ENCODE measurements around the gene SMR3A.

Gene SMR3A

DNA sequence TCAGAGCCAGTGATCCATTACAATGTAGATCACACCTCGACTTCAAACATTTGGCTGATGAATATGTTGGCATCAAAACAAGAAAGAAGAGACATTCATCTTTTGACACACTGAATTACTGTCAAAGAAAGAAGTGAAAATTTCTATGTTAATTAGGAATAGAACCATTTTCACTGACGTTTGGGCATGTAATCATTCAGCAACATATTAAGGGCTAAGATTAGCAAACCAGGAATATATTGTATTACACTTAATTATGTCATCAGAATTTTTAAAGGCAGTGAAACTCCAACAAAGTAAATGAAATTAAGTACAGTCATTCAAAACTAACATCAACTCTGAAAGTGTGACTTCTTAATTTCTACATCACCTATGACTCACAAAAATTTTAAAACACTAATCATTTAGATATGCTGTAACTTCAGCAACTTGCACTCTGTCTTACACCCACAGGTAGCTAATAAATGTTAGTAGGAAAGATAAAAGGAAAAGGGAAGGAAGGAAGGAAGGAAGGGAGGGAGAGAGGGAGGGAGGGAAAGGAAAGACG, 1.4 kb upstream of the SMR3A start:
- no peak overlapping the region for H2BK12ac ChIP-seq (ENCODE audit: low read length)
- no peak overlapping the region for H2BK15ac ChIP-seq (ENCODE audit: low read length)
- H3K27me3 ChIP-seq (ENCODE audit: control insufficient read depth in 3 of 3, insufficient read depth in 3 of 3, low read depth in 1 of 3, low read length in 3 of 3), result peaks cover 0 to 2% (median 0%) of the 10 kb centered on the region in 3 experiments
- no peaks in the 10 kb centered on the region for H3K79me1 ChIP-seq (ENCODE audit: low read depth, low read length)
- no peak overlapping the region for H3K4ac ChIP-seq (ENCODE audit: low read length)
- no peak overlapping the region for H3K9ac ChIP-seq (ENCODE audit: low read depth, low read length, poor library complexity)
- no peak overlapping the region for H2BK5ac ChIP-seq (ENCODE audit: low read length)
- H3K4me3 ChIP-seq (ENCODE audit: low read length in 2 of 2), result no peak overlapping the region
- no peak overlapping the region for H4K8ac ChIP-seq (ENCODE audit: low read depth, low read length)
- no peak overlapping the region for H3K18ac ChIP-seq (ENCODE audit: low read length)
- no peak overlapping the region for H4K91ac ChIP-seq (ENCODE audit: low read depth, low read length, poor library complexity)
- H3K9me3 ChIP-seq (replicated peaks in 1 of 2; ENCODE audit: control insufficient read depth in 2 of 2, insufficient read depth in 1 of 2, low read depth in 1 of 2, low read length in 2 of 2), result no peaks in the 10 kb centered on the region
- H3K14ac ChIP-seq (ENCODE audit: low read length), result no peak overlapping the region
- no peak overlapping the region for H3K23ac ChIP-seq (ENCODE audit: low read depth, low read length, poor library complexity)
- H2BK120ac ChIP-seq (ENCODE audit: low read depth, low read length), result no peak overlapping the region
- H2AFZ ChIP-seq (ENCODE audit: low read length), result no peak overlapping the region
- no peaks in the 10 kb centered on the region for H3K36me3 ChIP-seq (replicated peaks in 1 of 2; ENCODE audit: control insufficient read depth in 2 of 2, insufficient read depth in 2 of 2, low read length in 2 of 2)
- H3K4me2 ChIP-seq (ENCODE audit: insufficient read depth, low read length, poor library complexity, severe bottlenecking), result no peak overlapping the region
- no peak overlapping the region for H2AK5ac ChIP-seq (ENCODE audit: low read depth, low read length)
- no CpG with 5 or more reads among the region's 3 CpGs for WGBS, 2 donors (ENCODE audit: extremely low coverage in 2 of 2, insufficient read length in 2 of 2, insufficient replicate concordance in 1 of 2)
- H3K27ac ChIP-seq (replicated peaks; ENCODE audit: low read length), result no peak overlapping the region
- no peak for DNase-seq (ENCODE audit: low spot score)
- H3K4me1 ChIP-seq (ENCODE audit: control insufficient read depth in 2 of 2, insufficient read depth in 1 of 2, low read depth in 1 of 2, low read length in 2 of 2), result no peaks in the 10 kb centered on the region

DNA sequence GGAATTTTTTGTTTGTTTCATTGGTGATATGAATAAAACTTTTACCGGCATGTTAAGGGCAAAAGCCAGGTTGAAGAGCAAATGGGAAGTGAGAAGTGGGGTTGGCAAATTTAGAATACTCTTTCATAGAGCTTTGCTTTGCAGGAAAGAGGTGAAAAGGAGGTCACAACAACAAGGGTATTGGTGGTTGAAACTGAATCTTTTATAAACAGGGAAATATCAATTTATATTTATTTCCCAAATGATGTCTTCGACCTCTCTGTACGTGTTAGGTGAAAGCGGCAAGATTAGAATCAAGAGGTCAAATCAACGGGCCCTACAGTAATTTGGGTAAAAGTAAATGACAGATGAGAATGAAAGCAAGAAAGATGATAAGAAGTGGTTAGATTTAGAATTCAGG, 3.4 kb downstream of the SMR3A start:
- Histone ChIP-seq H3K36me3 (replicated peaks in 1 of 2; ENCODE audit: control insufficient read depth in 2 of 2, insufficient read depth in 2 of 2, low read length in 2 of 2) (no peaks in the 10 kb centered on the region), H3K4ac (ENCODE audit: low read length) (no peak overlapping the region), H2BK120ac (ENCODE audit: low read depth, low read length) (no peak overlapping the region), H3K27ac (replicated peaks; ENCODE audit: low read length) (no peak overlapping the region), H3K27me3 (ENCODE audit: control insufficient read depth in 3 of 3, insufficient read depth in 3 of 3, low read depth in 1 of 3, low read length in 3 of 3) (peaks cover 0 to 2% (median 0%) of the 10 kb centered on the region in 3 experiments), H3K9ac (ENCODE audit: low read depth, low read length, poor library complexity) (no peak overlapping the region), H2BK15ac (ENCODE audit: low read length) (no peak overlapping the region), H3K4me1 (ENCODE audit: control insufficient read depth in 2 of 2, insufficient read depth in 1 of 2, low read depth in 1 of 2, low read length in 2 of 2) (no peaks in the 10 kb centered on the region), H3K4me2 (ENCODE audit: insufficient read depth, low read length, poor library complexity, severe bottlenecking) (no peak overlapping the region), H3K23ac (ENCODE audit: low read depth, low read length, poor library complexity) (no peak overlapping the region), H4K8ac (ENCODE audit: low read depth, low read length) (no peak overlapping the region), H3K9me3 (replicated peaks in 1 of 2; ENCODE audit: control insufficient read depth in 2 of 2, insufficient read depth in 1 of 2, low read depth in 1 of 2, low read length in 2 of 2) (no peaks in the 10 kb centered on the region), H4K91ac (ENCODE audit: low read depth, low read length, poor library complexity) (no peak overlapping the region), H2AK5ac (ENCODE audit: low read depth, low read length) (no peak overlapping the region), H3K14ac (ENCODE audit: low read length) (no peak overlapping the region), H3K18ac (ENCODE audit: low read length) (no peak overlapping the region), H3K4me3 (ENCODE audit: low read length in 2 of 2) (no peak overlapping the region), H3K79me1 (ENCODE audit: low read depth, low read length) (no peaks in the 10 kb centered on the region), H2BK5ac (ENCODE audit: low read length) (no peak overlapping the region), H2AFZ (ENCODE audit: low read length) (no peak overlapping the region), H2BK12ac (ENCODE audit: low read length) (no peak overlapping the region)
- DNase-seq (ENCODE audit: low spot score), result no peak
- no CpG with 5 or more reads among the region's 5 CpGs for WGBS, 2 donors (ENCODE audit: extremely low coverage in 2 of 2, insufficient read length in 2 of 2, insufficient replicate concordance in 1 of 2)

DNA sequence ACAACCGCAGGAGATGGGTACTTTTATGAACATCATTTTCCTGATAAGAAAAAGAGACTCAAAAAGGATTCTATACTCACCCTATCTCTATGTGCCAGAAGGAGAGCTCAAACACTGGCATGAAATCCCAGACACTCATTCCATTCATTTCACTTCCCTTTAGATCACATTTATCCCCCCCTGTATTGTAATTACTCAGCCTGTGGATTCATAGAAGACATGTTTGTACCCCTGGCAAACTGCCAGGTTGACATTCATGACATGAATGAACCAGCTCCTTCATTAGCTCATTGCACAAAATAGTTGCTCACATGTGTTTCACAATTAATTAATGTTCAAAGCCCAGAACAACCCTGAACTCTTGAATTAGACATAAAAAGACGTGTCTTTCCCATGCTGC, 4.9 kb downstream of the SMR3A start:
- no peak overlapping the region for H3K4me2 ChIP-seq (ENCODE audit: insufficient read depth, low read length, poor library complexity, severe bottlenecking)
- H3K14ac ChIP-seq (ENCODE audit: low read length), result no peak overlapping the region
- WGBS, 2 donors (ENCODE audit: extremely low coverage in 2 of 2, insufficient read length in 2 of 2, insufficient replicate concordance in 1 of 2), result no CpG with 5 or more reads among the region's 2 CpGs
- H4K91ac ChIP-seq (ENCODE audit: low read depth, low read length, poor library complexity), result no peak overlapping the region
- H2BK12ac ChIP-seq (ENCODE audit: low read length), result no peak overlapping the region
- H3K4ac ChIP-seq (ENCODE audit: low read length), result no peak overlapping the region
- H2AFZ ChIP-seq (ENCODE audit: low read length), result no peak overlapping the region
- H3K36me3 ChIP-seq (replicated peaks in 1 of 2; ENCODE audit: control insufficient read depth in 2 of 2, insufficient read depth in 2 of 2, low read length in 2 of 2), result no peaks in the 10 kb centered on the region
- no peak overlapping the region for H3K27ac ChIP-seq (replicated peaks; ENCODE audit: low read length)
- no peak overlapping the region for H2AK5ac ChIP-seq (ENCODE audit: low read depth, low read length)
- H4K8ac ChIP-seq (ENCODE audit: low read depth, low read length), result no peak overlapping the region
- no peaks in the 10 kb centered on the region for H3K4me1 ChIP-seq (ENCODE audit: control insufficient read depth in 2 of 2, insufficient read depth in 1 of 2, low read depth in 1 of 2, low read length in 2 of 2)
- H3K23ac ChIP-seq (ENCODE audit: low read depth, low read length, poor library complexity), result no peak overlapping the region
- H3K9ac ChIP-seq (ENCODE audit: low read depth, low read length, poor library complexity), result no peak overlapping the region
- no peak for DNase-seq (ENCODE audit: low spot score)
- H3K4me3 ChIP-seq (ENCODE audit: low read length in 2 of 2), result no peak overlapping the region
- H3K27me3 ChIP-seq (ENCODE audit: control insufficient read depth in 3 of 3, insufficient read depth in 3 of 3, low read depth in 1 of 3, low read length in 3 of 3), result peaks cover 0 to 2% (median 0%) of the 10 kb centered on the region in 3 experiments
- H3K9me3 ChIP-seq (replicated peaks in 1 of 2; ENCODE audit: control insufficient read depth in 2 of 2, insufficient read depth in 1 of 2, low read depth in 1 of 2, low read length in 2 of 2), result no peaks in the 10 kb centered on the region
- H3K18ac ChIP-seq (ENCODE audit: low read length), result no peak overlapping the region
- no peaks in the 10 kb centered on the region for H3K79me1 ChIP-seq (ENCODE audit: low read depth, low read length)
- H2BK120ac ChIP-seq (ENCODE audit: low read depth, low read length), result no peak overlapping the region
- H2BK5ac ChIP-seq (ENCODE audit: low read length), result no peak overlapping the region
- H2BK15ac ChIP-seq (ENCODE audit: low read length), result no peak overlapping the region

DNA sequence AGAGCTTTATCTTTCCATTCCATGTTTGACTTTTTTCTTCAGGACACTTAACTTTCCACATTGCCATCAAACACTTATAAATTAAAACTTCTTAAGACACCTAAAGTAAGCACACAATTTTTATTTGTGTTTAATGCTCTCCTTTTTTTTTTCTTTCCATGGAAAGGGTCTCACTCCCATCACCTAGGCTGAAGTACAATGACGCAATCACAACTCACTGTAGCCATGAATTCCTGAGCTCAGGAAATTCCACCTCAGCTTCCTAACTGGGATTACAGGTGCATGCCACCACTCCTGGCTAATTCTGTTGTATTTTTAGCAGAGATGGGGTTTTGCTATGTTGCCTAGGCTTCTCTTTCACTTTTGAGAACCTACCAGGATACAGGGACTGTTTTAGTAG, 7.3 kb downstream of the SMR3A start:
- H2BK120ac ChIP-seq (ENCODE audit: low read depth, low read length), result no peak overlapping the region
- no peak for DNase-seq (ENCODE audit: low spot score)
- H3K4ac ChIP-seq (ENCODE audit: low read length), result no peak overlapping the region
- no peak overlapping the region for H3K23ac ChIP-seq (ENCODE audit: low read depth, low read length, poor library complexity)
- no peak overlapping the region for H2AFZ ChIP-seq (ENCODE audit: low read length)
- no peak overlapping the region for H3K4me3 ChIP-seq (ENCODE audit: low read length in 2 of 2)
- H4K91ac ChIP-seq (ENCODE audit: low read depth, low read length, poor library complexity), result no peak overlapping the region
- H2BK15ac ChIP-seq (ENCODE audit: low read length), result no peak overlapping the region
- H3K27ac ChIP-seq (replicated peaks; ENCODE audit: low read length), result no peak overlapping the region
- H3K36me3 ChIP-seq (replicated peaks in 1 of 2; ENCODE audit: control insufficient read depth in 2 of 2, insufficient read depth in 2 of 2, low read length in 2 of 2), result no peaks in the 10 kb centered on the region
- no peak overlapping the region for H4K8ac ChIP-seq (ENCODE audit: low read depth, low read length)
- H3K14ac ChIP-seq (ENCODE audit: low read length), result no peak overlapping the region
- no peaks in the 10 kb centered on the region for H3K4me1 ChIP-seq (ENCODE audit: control insufficient read depth in 2 of 2, insufficient read depth in 1 of 2, low read depth in 1 of 2, low read length in 2 of 2)
- peaks cover 0 to 2% (median 0%) of the 10 kb centered on the region in 3 experiments for H3K27me3 ChIP-seq (ENCODE audit: control insufficient read depth in 3 of 3, insufficient read depth in 3 of 3, low read depth in 1 of 3, low read length in 3 of 3)
- H3K79me1 ChIP-seq (ENCODE audit: low read depth, low read length), result no peaks in the 10 kb centered on the region
- no peak overlapping the region for H3K18ac ChIP-seq (ENCODE audit: low read length)
- H3K4me2 ChIP-seq (ENCODE audit: insufficient read depth, low read length, poor library complexity, severe bottlenecking), result no peak overlapping the region
- H2AK5ac ChIP-seq (ENCODE audit: low read depth, low read length), result no peak overlapping the region
- no CpG with 5 or more reads among the region's 1 CpG for WGBS, 2 donors (ENCODE audit: extremely low coverage in 2 of 2, insufficient read length in 2 of 2, insufficient replicate concordance in 1 of 2)
- H3K9me3 ChIP-seq (replicated peaks in 1 of 2; ENCODE audit: control insufficient read depth in 2 of 2, insufficient read depth in 1 of 2, low read depth in 1 of 2, low read length in 2 of 2), result no peaks in the 10 kb centered on the region
- H2BK5ac ChIP-seq (ENCODE audit: low read length), result no peak overlapping the region
- H2BK12ac ChIP-seq (ENCODE audit: low read length), result no peak overlapping the region
- no peak overlapping the region for H3K9ac ChIP-seq (ENCODE audit: low read depth, low read length, poor library complexity)
